Left renal pelvis (tissue), 4 donors: ENCODE results near the gene SLC38A5. TPM values are rescaled to one million over a fixed set of nuclear protein-coding genes. Genes with fewer than 3 reads are reported as not detected.
"Not testable (repeated sequence)": the region's sequence is repeated elsewhere in the genome, so short reads cannot be mapped to it uniquely, and the experiment has no call there.

Source experiments
- DNase-seq, 4 donors: peaks; one replicate each; pipeline ENCODE4 v3.0.0-alpha.2; 2013; ENCODE audit warnings: low read depth in 4 of 4, low spot score in 3 of 4
- polyA plus RNA-seq, 4 donors: library from polyadenylated mRNA; unstranded; fragments of 120-200 nt; gene quantifications; one replicate each; pipeline ENCODE4 v1.2.1, GENCODE V29; 2013; ENCODE audit not compliant: insufficient read length in 4 of 4

Gene SLC38A5
- 1 to 10 TPM; 4.2 to 9.2 (median 6.1) TPM for polyA plus RNA-seq

GRCh38 chrX:48470110-48470832 lies at the start of gene SLC38A5:
Gene SLC38A5 (minus strand): TSS chrX:48470260. CDS start chrX:48467924, 2,336 bp downstream.
- DNase-seq = no peak

- DNase-seq = not testable (repeated sequence)
Measured at GRCh38 chrX:48519481-48519880, 49.4 kb upstream of the SLC38A5 start.

DNA sequence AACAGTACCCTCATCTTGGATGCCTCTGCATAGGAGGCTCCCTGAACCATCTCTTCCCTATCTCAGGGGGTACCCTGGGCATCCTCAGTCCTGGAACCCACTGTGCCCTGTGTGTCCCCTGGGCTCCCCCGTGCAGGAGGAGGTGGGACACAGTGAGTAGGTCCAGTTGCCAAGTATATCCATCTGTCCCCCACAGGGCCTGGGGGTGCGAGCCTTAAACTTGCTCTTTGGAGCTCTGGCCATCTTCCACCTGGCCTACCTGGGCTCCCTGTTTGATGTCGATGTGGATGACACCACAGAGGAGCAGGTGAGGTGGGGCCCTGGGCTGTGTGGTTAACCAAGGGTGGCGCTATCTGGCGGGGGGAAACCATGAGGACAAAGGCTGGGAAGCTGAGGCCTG lies 46.9 kb upstream of the SLC38A5 start:
- DNase-seq = no peak

GRCh38 chrX:48516285-48516684 lies 46.2 kb upstream of the SLC38A5 start:
- DNase-seq = no peak

- no peak for DNase-seq
Measured at GRCh38 chrX:48515842-48516241, 45.8 kb upstream of the SLC38A5 start.

DNA sequence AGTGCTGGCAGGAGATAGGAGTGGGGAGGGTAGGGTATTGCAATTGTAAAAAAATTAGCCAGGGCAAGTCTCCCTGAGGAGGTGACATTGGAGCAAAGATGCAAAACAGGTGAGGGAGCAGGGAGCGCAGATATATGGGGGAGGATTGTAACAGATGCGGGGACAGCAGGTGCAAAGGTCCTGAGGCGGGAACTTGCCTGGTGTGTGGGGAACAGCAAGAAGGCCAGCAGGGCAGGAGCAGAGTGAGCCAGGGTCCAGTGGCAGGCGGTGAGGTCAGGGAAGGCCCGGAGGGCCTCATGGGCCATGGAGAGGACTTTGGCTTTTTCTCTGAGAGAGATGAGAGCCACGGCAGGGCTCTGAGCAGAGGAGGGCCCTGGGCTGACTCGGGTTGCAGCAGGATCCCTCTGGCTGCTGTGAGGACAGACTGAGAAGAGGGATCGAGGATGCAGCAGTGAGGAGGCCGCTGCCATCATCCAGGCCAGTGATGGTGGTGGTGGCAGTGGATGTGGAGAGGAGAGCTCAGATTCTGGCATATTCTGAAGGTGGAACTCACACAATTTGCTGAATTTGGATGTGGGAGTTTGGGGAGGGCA lies 44.9 kb upstream of the SLC38A5 start:
- DNase-seq = no peak

GRCh38 chrX:48514126-48514806 lies 44.2 kb upstream of the SLC38A5 start:
- no peak for DNase-seq

- DNase-seq = no peak
Measured at GRCh38 chrX:48513670-48514069, 43.6 kb upstream of the SLC38A5 start.

GRCh38 chrX:48512371-48512935 lies 42.4 kb upstream of the SLC38A5 start:
- no peak for DNase-seq

GRCh38 chrX:48511560-48511959 lies 41.5 kb upstream of the SLC38A5 start:
- DNase-seq = no peak

DNA sequence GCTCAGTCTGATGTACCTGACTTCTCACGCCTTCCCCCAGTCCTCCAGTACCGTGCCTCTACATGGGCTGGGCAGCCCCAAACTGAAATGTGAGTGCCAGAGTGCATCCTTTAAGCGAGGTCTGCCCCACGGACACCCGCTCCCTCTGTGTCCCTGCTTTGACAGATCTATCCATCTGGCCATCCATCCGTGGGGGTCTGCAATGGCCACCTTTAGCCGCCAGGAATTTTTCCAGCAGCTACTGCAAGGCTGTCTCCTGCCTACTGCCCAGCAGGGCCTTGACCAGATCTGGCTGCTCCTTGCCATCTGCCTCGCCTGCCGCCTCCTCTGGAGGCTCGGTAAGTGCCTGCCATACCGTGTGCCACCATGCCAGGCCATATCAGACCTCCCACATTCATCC lies 39.6 kb upstream of the SLC38A5 start:
- DNase-seq = no peak

- no peak for DNase-seq
Measured at GRCh38 chrX:48509245-48509590, 39.2 kb upstream of the SLC38A5 start.

GRCh38 chrX:48508400-48509244 lies 38.6 kb upstream of the SLC38A5 start, which contains the start of gene PORCN:
Gene PORCN (plus strand): TSS chrX:48508992. CDS start chrX:48509821, 829 bp downstream.
- no peak for DNase-seq

GRCh38 chrX:48507246-48507645 lies 37.2 kb upstream of the SLC38A5 start:
- no peak for DNase-seq

GRCh38 chrX:48505481-48505880 lies 35.4 kb upstream of the SLC38A5 start:
- no peak for DNase-seq

- no peak for DNase-seq
Measured at GRCh38 chrX:48504261-48504660, 34.2 kb upstream of the SLC38A5 start.

DNA sequence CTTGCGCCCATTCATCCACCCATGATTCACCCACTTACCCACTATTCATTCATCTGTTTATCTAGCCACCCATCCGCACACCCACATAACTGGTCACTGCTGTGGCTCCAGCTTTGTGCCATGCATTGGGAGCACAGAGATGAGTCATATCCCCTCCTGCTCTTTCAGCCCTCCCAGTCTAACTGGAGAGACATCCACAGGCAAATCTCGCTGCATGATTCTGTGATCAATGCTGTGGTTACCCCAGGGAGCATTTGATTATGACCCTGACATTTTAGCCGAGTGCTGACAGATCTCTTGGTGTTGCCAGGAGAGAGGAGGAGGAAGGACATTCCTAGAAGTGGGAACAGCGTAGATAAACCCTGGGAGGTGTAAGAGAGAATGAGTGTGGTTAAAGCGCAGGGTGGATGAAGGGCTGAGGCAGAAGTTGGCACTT lies 28.3 kb upstream of the SLC38A5 start:
- no peak for DNase-seq

GRCh38 chrX:48497871-48498270 lies 27.8 kb upstream of the SLC38A5 start:
- DNase-seq = no peak

DNA sequence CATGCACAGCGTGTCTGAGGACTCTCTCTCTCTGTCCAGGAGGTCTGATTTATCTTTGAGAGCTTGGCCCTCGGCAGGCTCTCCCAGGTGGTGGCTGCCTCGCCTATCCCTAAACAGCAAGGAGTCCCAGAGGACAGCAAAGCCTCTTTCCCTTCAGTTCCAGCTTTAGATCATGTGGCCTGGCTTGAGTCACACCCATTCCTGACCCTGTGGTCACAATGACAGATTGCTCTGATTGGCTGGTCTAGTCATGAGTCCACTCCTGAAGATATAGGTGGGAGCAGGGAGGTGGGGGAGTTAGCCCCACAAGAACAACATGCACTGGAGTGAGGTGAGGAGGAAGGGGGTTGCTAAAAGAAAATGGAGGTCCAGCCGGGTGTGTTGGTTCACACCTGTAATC lies 26.6 kb upstream of the SLC38A5 start:
- DNase-seq = no peak

DNA sequence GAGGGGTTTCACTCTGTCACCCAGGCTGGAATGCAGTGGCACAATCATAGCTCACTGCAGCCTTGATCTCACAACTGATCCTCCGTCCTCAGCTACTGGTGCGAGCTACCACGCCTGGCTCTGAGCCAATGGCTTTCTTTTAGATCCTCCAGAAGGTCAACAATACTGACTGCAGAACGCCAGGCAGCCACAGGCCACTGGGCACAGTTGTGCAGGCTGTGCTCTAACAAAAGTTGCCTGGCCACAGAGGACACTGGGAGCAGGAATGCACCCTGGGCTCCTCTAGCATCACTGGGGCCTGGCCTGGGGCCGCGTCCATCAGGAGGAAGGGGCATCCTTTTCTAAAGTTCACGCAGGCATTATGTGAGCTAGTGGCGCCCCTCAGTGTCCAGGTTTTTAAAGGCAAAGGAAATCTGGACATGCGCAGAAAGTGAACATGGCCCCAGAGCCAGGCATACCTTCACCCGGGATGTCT lies 23.9 kb upstream of the SLC38A5 start:
- DNase-seq = no peak
